Tibial nerve (tissue), 3 donors: ENCODE measurements around the gene DDX11.

Experiments used
- POLR2A ChIP-seq, 2 donors: fragments of 450-650 bp; IDR thresholded peaks; one replicate each; pipeline ENCODE4 v1.6.1; 2017; ENCODE audit warnings: antibody characterized with exemption in 2 of 2, mild to moderate bottlenecking in 2 of 2, moderate library complexity in 2 of 2
- TF ChIP-seq, protein P1 (sequence below), 5 experiments: fragments of 200-600 bp in 3 of 5; fragments of 450-650 bp in 2 of 5; sonication (generic) in 3 of 5; IDR thresholded peaks; one replicate each; pipeline ENCODE4 v1.5.1; 2016 to 2019; ENCODE audit warnings: antibody characterized with exemption in 5 of 5, mild to moderate bottlenecking in 3 of 5, moderate library complexity in 2 of 5

DNA sequence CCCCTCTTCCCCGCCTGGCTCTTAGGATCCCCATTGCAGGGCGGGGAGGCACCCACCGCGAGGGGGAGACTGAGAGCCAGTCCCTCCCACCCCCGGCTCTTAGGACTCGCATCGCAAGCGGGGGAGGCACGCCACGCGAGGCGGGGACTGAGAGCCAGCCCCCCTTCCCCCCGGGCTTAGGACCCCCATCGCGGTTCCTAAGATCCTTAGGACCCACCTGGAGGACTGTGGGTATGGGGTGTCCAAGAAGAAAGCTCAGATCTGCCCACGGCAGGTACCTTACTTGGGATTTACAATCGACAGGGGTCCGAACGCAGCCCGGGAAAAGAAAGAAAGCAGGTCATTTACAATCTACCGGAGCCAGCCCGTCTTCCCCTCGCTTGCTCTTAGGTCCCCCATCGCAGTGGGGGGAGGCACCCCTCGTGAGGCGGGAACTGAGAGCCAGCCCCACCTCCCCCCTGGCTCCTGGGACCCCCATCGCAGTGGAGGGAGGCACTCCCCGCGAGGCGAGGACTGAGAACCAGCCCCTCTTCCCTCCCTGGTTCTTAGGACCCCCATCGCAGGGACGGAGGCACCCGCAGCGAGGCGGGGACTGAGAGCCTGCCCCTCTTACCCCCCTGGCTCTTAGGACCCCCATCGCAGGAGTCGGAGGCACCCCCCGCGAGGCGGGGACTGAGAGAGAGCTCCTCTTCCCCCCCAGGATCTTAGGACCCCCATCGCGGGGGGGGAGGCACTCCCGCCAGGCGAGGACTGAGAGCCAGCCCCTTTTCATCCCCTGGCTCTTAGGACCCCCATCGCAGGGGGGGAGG is 43.7 kb downstream of the DDX11 start:
- TF ChIP-seq, protein P1, sequence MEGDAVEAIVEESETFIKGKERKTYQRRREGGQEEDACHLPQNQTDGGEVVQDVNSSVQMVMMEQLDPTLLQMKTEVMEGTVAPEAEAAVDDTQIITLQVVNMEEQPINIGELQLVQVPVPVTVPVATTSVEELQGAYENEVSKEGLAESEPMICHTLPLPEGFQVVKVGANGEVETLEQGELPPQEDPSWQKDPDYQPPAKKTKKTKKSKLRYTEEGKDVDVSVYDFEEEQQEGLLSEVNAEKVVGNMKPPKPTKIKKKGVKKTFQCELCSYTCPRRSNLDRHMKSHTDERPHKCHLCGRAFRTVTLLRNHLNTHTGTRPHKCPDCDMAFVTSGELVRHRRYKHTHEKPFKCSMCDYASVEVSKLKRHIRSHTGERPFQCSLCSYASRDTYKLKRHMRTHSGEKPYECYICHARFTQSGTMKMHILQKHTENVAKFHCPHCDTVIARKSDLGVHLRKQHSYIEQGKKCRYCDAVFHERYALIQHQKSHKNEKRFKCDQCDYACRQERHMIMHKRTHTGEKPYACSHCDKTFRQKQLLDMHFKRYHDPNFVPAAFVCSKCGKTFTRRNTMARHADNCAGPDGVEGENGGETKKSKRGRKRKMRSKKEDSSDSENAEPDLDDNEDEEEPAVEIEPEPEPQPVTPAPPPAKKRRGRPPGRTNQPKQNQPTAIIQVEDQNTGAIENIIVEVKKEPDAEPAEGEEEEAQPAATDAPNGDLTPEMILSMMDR (IDR thresholded peaks at IDR 0.05), result peak in 4 of 5 experiments; percentile 13 to 76 (median 34)
- TF ChIP-seq POLR2A (IDR thresholded peaks at IDR 0.05), result no peak
